ENCODE results near the gene MAP3K20. TPM values are rescaled to one million over a fixed set of nuclear protein-coding genes. Genes with fewer than 3 reads are reported as not detected.

Gene MAP3K20
- total RNA-seq, 1 experiment from 2014 or later: 15.2 TPM

DNA sequence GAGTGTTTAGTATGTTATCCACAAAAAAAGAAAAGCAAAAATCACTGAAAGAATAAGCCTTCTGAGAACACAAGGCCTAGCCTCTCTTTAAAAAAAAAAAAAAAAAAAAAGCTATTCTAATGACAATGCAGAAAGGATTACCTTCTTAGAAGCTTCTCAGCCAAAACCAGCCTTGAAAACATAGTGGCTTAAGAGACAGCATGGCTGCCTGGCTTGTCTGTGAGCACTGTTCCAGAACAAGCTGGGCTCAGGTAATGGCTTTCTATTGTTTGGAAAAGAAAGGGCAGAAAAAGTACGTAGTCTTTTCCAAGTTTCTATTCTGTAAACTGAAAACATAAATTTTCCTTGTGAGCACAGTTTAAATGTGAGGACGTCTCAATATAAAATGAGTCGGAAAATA is 119.5 kb downstream of the MAP3K20 start:
- Mint-ChIP-seq H3K27me3 (ENCODE audit: low read depth) (no peaks in the 10 kb centered on the region), H3K36me3 (no peaks in the 10 kb centered on the region), H3K9me3 (no peaks in the 10 kb centered on the region), H3K27ac (peak overlapping the region; percentile 91), H3K4me3 (peak overlapping the region; percentile 21; the same call in 1 of the 2 replicates), H3K4me1 (peaks cover 91% of the 10 kb centered on the region)
- TF ChIP-seq FOXJ3 (CRISPR knock-in tag; IDR thresholded peaks at IDR 0.05; ENCODE audit: borderline replicate concordance): no peak
- TF ChIP-seq, protein P1, sequence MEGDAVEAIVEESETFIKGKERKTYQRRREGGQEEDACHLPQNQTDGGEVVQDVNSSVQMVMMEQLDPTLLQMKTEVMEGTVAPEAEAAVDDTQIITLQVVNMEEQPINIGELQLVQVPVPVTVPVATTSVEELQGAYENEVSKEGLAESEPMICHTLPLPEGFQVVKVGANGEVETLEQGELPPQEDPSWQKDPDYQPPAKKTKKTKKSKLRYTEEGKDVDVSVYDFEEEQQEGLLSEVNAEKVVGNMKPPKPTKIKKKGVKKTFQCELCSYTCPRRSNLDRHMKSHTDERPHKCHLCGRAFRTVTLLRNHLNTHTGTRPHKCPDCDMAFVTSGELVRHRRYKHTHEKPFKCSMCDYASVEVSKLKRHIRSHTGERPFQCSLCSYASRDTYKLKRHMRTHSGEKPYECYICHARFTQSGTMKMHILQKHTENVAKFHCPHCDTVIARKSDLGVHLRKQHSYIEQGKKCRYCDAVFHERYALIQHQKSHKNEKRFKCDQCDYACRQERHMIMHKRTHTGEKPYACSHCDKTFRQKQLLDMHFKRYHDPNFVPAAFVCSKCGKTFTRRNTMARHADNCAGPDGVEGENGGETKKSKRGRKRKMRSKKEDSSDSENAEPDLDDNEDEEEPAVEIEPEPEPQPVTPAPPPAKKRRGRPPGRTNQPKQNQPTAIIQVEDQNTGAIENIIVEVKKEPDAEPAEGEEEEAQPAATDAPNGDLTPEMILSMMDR (IDR thresholded peaks at IDR 0.05): no peak
- TF ChIP-seq, protein P2, sequence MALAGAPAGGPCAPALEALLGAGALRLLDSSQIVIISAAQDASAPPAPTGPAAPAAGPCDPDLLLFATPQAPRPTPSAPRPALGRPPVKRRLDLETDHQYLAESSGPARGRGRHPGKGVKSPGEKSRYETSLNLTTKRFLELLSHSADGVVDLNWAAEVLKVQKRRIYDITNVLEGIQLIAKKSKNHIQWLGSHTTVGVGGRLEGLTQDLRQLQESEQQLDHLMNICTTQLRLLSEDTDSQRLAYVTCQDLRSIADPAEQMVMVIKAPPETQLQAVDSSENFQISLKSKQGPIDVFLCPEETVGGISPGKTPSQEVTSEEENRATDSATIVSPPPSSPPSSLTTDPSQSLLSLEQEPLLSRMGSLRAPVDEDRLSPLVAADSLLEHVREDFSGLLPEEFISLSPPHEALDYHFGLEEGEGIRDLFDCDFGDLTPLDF (CRISPR knock-in tag; IDR thresholded peaks at IDR 0.05): no peak
- TF ChIP-seq, protein P3, sequence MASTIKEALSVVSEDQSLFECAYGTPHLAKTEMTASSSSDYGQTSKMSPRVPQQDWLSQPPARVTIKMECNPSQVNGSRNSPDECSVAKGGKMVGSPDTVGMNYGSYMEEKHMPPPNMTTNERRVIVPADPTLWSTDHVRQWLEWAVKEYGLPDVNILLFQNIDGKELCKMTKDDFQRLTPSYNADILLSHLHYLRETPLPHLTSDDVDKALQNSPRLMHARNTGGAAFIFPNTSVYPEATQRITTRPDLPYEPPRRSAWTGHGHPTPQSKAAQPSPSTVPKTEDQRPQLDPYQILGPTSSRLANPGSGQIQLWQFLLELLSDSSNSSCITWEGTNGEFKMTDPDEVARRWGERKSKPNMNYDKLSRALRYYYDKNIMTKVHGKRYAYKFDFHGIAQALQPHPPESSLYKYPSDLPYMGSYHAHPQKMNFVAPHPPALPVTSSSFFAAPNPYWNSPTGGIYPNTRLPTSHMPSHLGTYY (CRISPR knock-in tag; IDR thresholded peaks at IDR 0.05): no peak
- no peak for TF ChIP-seq GTF2I (CRISPR knock-in tag; conservative IDR thresholded peaks at IDR 0.05)
- TF ChIP-seq, protein P4, sequence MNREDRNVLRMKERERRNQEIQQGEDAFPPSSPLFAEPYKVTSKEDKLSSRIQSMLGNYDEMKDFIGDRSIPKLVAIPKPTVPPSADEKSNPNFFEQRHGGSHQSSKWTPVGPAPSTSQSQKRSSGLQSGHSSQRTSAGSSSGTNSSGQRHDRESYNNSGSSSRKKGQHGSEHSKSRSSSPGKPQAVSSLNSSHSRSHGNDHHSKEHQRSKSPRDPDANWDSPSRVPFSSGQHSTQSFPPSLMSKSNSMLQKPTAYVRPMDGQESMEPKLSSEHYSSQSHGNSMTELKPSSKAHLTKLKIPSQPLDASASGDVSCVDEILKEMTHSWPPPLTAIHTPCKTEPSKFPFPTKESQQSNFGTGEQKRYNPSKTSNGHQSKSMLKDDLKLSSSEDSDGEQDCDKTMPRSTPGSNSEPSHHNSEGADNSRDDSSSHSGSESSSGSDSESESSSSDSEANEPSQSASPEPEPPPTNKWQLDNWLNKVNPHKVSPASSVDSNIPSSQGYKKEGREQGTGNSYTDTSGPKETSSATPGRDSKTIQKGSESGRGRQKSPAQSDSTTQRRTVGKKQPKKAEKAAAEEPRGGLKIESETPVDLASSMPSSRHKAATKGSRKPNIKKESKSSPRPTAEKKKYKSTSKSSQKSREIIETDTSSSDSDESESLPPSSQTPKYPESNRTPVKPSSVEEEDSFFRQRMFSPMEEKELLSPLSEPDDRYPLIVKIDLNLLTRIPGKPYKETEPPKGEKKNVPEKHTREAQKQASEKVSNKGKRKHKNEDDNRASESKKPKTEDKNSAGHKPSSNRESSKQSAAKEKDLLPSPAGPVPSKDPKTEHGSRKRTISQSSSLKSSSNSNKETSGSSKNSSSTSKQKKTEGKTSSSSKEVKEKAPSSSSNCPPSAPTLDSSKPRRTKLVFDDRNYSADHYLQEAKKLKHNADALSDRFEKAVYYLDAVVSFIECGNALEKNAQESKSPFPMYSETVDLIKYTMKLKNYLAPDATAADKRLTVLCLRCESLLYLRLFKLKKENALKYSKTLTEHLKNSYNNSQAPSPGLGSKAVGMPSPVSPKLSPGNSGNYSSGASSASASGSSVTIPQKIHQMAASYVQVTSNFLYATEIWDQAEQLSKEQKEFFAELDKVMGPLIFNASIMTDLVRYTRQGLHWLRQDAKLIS (CRISPR knock-in tag; IDR thresholded peaks at IDR 0.05; ENCODE audit: borderline replicate concordance): no peak
- TF ChIP-seq NFYB (CRISPR knock-in tag; conservative IDR thresholded peaks at IDR 0.05; ENCODE audit: low read depth): no peak
- TF ChIP-seq, protein P5, sequence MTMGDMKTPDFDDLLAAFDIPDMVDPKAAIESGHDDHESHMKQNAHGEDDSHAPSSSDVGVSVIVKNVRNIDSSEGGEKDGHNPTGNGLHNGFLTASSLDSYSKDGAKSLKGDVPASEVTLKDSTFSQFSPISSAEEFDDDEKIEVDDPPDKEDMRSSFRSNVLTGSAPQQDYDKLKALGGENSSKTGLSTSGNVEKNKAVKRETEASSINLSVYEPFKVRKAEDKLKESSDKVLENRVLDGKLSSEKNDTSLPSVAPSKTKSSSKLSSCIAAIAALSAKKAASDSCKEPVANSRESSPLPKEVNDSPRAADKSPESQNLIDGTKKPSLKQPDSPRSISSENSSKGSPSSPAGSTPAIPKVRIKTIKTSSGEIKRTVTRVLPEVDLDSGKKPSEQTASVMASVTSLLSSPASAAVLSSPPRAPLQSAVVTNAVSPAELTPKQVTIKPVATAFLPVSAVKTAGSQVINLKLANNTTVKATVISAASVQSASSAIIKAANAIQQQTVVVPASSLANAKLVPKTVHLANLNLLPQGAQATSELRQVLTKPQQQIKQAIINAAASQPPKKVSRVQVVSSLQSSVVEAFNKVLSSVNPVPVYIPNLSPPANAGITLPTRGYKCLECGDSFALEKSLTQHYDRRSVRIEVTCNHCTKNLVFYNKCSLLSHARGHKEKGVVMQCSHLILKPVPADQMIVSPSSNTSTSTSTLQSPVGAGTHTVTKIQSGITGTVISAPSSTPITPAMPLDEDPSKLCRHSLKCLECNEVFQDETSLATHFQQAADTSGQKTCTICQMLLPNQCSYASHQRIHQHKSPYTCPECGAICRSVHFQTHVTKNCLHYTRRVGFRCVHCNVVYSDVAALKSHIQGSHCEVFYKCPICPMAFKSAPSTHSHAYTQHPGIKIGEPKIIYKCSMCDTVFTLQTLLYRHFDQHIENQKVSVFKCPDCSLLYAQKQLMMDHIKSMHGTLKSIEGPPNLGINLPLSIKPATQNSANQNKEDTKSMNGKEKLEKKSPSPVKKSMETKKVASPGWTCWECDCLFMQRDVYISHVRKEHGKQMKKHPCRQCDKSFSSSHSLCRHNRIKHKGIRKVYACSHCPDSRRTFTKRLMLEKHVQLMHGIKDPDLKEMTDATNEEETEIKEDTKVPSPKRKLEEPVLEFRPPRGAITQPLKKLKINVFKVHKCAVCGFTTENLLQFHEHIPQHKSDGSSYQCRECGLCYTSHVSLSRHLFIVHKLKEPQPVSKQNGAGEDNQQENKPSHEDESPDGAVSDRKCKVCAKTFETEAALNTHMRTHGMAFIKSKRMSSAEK (CRISPR knock-in tag; IDR thresholded peaks at IDR 0.05; ENCODE audit: borderline replicate concordance): no peak
- TF ChIP-seq MYBL2 (CRISPR knock-in tag; IDR thresholded peaks at IDR 0.05): no peak
- no peak for TF ChIP-seq ZNF317 (CRISPR knock-in tag; IDR thresholded peaks at IDR 0.05; ENCODE audit: borderline replicate concordance, low read depth)
- no peak for TF ChIP-seq TCF7 (CRISPR knock-in tag; IDR thresholded peaks at IDR 0.05; ENCODE audit: low read depth)
- no peak for TF ChIP-seq HMGA2 (CRISPR knock-in tag; IDR thresholded peaks at IDR 0.05)
- TF ChIP-seq, protein P6, sequence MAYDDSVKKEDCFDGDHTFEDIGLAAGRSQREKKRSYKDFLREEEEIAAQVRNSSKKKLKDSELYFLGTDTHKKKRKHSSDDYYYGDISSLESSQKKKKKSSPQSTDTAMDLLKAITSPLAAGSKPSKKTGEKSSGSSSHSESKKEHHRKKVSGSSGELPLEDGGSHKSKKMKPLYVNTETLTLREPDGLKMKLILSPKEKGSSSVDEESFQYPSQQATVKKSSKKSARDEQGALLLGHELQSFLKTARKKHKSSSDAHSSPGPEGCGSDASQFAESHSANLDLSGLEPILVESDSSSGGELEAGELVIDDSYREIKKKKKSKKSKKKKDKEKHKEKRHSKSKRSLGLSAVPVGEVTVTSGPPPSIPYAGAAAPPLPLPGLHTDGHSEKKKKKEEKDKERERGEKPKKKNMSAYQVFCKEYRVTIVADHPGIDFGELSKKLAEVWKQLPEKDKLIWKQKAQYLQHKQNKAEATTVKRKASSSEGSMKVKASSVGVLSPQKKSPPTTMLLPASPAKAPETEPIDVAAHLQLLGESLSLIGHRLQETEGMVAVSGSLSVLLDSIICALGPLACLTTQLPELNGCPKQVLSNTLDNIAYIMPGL (CRISPR knock-in tag; IDR thresholded peaks at IDR 0.05): no peak
- no peak for TF ChIP-seq ELF4 (CRISPR knock-in tag; IDR thresholded peaks at IDR 0.05; ENCODE audit: low read depth)
- ChIA-PET CTCF (interaction anchor here (0.8 to 2.1 kb wide), 8 partner anchors 8 to 202 kb away, joined by 3 to 13 read pairs (median 4); no protein-coding TSS in a partner anchor), POLR2A (interaction anchor here (0.6 kb wide), 2 partner anchors 133 to 205 kb away, joined by 4 to 5 read pairs; no protein-coding TSS in a partner anchor)
- ATAC-seq (no peak), DNase-seq (ENCODE audit: low spot score) (no peak)

All from WTC11 (cell line).